ENCODE results near the gene SMOC1.

Gene SMOC1

GRCh38 chr14:69948351-69948750 is 69.1 kb downstream of the SMOC1 start:
- Histone ChIP-seq H3K4me3 (ENCODE audit: low read length) (no peak overlapping the region), H3K27me3 (ENCODE audit: insufficient read depth, low read length) (no peaks in the 10 kb centered on the region), H3K9ac (ENCODE audit: low read depth, low read length) (no peak overlapping the region), H3K27ac (ENCODE audit: low read length) (no peak overlapping the region), H3K36me3 (ENCODE audit: insufficient read depth, low read depth, low read length) (no peaks in the 10 kb centered on the region), H3K9me3 (ENCODE audit: insufficient read depth, low read depth, low read length) (peaks cover 14% of the 10 kb centered on the region), H3K4me1 (ENCODE audit: insufficient read depth, low read length) (no peaks in the 10 kb centered on the region)

GRCh38 chr14:69951263-69951662 is 72.0 kb downstream of the SMOC1 start:
- Histone ChIP-seq H3K4me3 (ENCODE audit: low read length) (no peak overlapping the region), H3K9me3 (ENCODE audit: insufficient read depth, low read depth, low read length) (no peaks in the 10 kb centered on the region), H3K27ac (ENCODE audit: low read length) (no peak overlapping the region), H3K27me3 (ENCODE audit: insufficient read depth, low read length) (no peaks in the 10 kb centered on the region), H3K36me3 (ENCODE audit: insufficient read depth, low read depth, low read length) (no peaks in the 10 kb centered on the region), H3K9ac (ENCODE audit: low read depth, low read length) (no peak overlapping the region), H3K4me1 (ENCODE audit: insufficient read depth, low read length) (no peaks in the 10 kb centered on the region)

GRCh38 chr14:69951935-69952334 is 72.7 kb downstream of the SMOC1 start:
- no peak overlapping the region for H3K27ac ChIP-seq (ENCODE audit: low read length)
- H3K27me3 ChIP-seq (ENCODE audit: insufficient read depth, low read length) = no peaks in the 10 kb centered on the region
- no peak overlapping the region for H3K4me3 ChIP-seq (ENCODE audit: low read length)
- H3K9ac ChIP-seq (ENCODE audit: low read depth, low read length) = no peak overlapping the region
- H3K4me1 ChIP-seq (ENCODE audit: insufficient read depth, low read length) = no peaks in the 10 kb centered on the region
- no peaks in the 10 kb centered on the region for H3K36me3 ChIP-seq (ENCODE audit: insufficient read depth, low read depth, low read length)
- H3K9me3 ChIP-seq (ENCODE audit: insufficient read depth, low read depth, low read length) = no peaks in the 10 kb centered on the region

- Histone ChIP-seq H3K4me3 (ENCODE audit: low read length) (no peak overlapping the region), H3K9me3 (ENCODE audit: insufficient read depth, low read depth, low read length) (no peaks in the 10 kb centered on the region), H3K27ac (ENCODE audit: low read length) (no peak overlapping the region), H3K4me1 (ENCODE audit: insufficient read depth, low read length) (no peaks in the 10 kb centered on the region), H3K9ac (ENCODE audit: low read depth, low read length) (no peak overlapping the region), H3K27me3 (ENCODE audit: insufficient read depth, low read length) (no peaks in the 10 kb centered on the region), H3K36me3 (ENCODE audit: insufficient read depth, low read depth, low read length) (no peaks in the 10 kb centered on the region)
These were observed 74.2 kb downstream of the SMOC1 start for GRCh38 chr14:69953266-69953915.

GRCh38 chr14:69955855-69956845 is 76.9 kb downstream of the SMOC1 start:
- Histone ChIP-seq H3K4me3 (ENCODE audit: low read length) (no peak overlapping the region), H3K4me1 (ENCODE audit: insufficient read depth, low read length) (no peaks in the 10 kb centered on the region), H3K27me3 (ENCODE audit: insufficient read depth, low read length) (no peaks in the 10 kb centered on the region), H3K9me3 (ENCODE audit: insufficient read depth, low read depth, low read length) (no peaks in the 10 kb centered on the region), H3K36me3 (ENCODE audit: insufficient read depth, low read depth, low read length) (no peaks in the 10 kb centered on the region), H3K9ac (ENCODE audit: low read depth, low read length) (no peak overlapping the region), H3K27ac (ENCODE audit: low read length) (no peak overlapping the region)

GRCh38 chr14:69956970-69957369 is 77.8 kb downstream of the SMOC1 start:
- no peak overlapping the region for H3K27ac ChIP-seq (ENCODE audit: low read length)
- H3K36me3 ChIP-seq (ENCODE audit: insufficient read depth, low read depth, low read length) = no peaks in the 10 kb centered on the region
- H3K9me3 ChIP-seq (ENCODE audit: insufficient read depth, low read depth, low read length) = no peaks in the 10 kb centered on the region
- H3K4me3 ChIP-seq (ENCODE audit: low read length) = no peak overlapping the region
- H3K4me1 ChIP-seq (ENCODE audit: insufficient read depth, low read length) = no peaks in the 10 kb centered on the region
- no peak overlapping the region for H3K9ac ChIP-seq (ENCODE audit: low read depth, low read length)
- no peaks in the 10 kb centered on the region for H3K27me3 ChIP-seq (ENCODE audit: insufficient read depth, low read length)

- Histone ChIP-seq H3K9ac (ENCODE audit: low read depth, low read length) (no peak overlapping the region), H3K27me3 (ENCODE audit: insufficient read depth, low read length) (no peaks in the 10 kb centered on the region), H3K4me1 (ENCODE audit: insufficient read depth, low read length) (no peaks in the 10 kb centered on the region), H3K9me3 (ENCODE audit: insufficient read depth, low read depth, low read length) (no peaks in the 10 kb centered on the region), H3K27ac (ENCODE audit: low read length) (no peak overlapping the region), H3K4me3 (ENCODE audit: low read length) (no peak overlapping the region), H3K36me3 (ENCODE audit: insufficient read depth, low read depth, low read length) (no peaks in the 10 kb centered on the region)
These were observed 78.8 kb downstream of the SMOC1 start for GRCh38 chr14:69957986-69958385.

GRCh38 chr14:69959136-69959535 is 79.9 kb downstream of the SMOC1 start:
- no peak overlapping the region for H3K27ac ChIP-seq (ENCODE audit: low read length)
- no peaks in the 10 kb centered on the region for H3K4me1 ChIP-seq (ENCODE audit: insufficient read depth, low read length)
- no peak overlapping the region for H3K4me3 ChIP-seq (ENCODE audit: low read length)
- H3K36me3 ChIP-seq (ENCODE audit: insufficient read depth, low read depth, low read length) = no peaks in the 10 kb centered on the region
- H3K9ac ChIP-seq (ENCODE audit: low read depth, low read length) = no peak overlapping the region
- H3K9me3 ChIP-seq (ENCODE audit: insufficient read depth, low read depth, low read length) = no peaks in the 10 kb centered on the region
- no peaks in the 10 kb centered on the region for H3K27me3 ChIP-seq (ENCODE audit: insufficient read depth, low read length)

GRCh38 chr14:69960296-69960695 is 81.1 kb downstream of the SMOC1 start:
- Histone ChIP-seq H3K27me3 (ENCODE audit: insufficient read depth, low read length) (no peaks in the 10 kb centered on the region), H3K36me3 (ENCODE audit: insufficient read depth, low read depth, low read length) (no peaks in the 10 kb centered on the region), H3K27ac (ENCODE audit: low read length) (no peak overlapping the region), H3K9ac (ENCODE audit: low read depth, low read length) (no peak overlapping the region), H3K4me1 (ENCODE audit: insufficient read depth, low read length) (no peaks in the 10 kb centered on the region), H3K4me3 (ENCODE audit: low read length) (no peak overlapping the region), H3K9me3 (ENCODE audit: insufficient read depth, low read depth, low read length) (no peaks in the 10 kb centered on the region)

GRCh38 chr14:69963966-69964365 is 84.8 kb downstream of the SMOC1 start:
- no peaks in the 10 kb centered on the region for H3K36me3 ChIP-seq (ENCODE audit: insufficient read depth, low read depth, low read length)
- H3K9me3 ChIP-seq (ENCODE audit: insufficient read depth, low read depth, low read length) = no peaks in the 10 kb centered on the region
- H3K4me3 ChIP-seq (ENCODE audit: low read length) = no peak overlapping the region
- H3K27me3 ChIP-seq (ENCODE audit: insufficient read depth, low read length) = no peaks in the 10 kb centered on the region
- H3K4me1 ChIP-seq (ENCODE audit: insufficient read depth, low read length) = 0 out of 2 replicates have a peak, but pooled peaks cover 6% of the 10 kb centered on the region
- H3K9ac ChIP-seq (ENCODE audit: low read depth, low read length) = no peak overlapping the region
- no peak overlapping the region for H3K27ac ChIP-seq (ENCODE audit: low read length)

- Histone ChIP-seq H3K36me3 (ENCODE audit: insufficient read depth, low read depth, low read length) (no peaks in the 10 kb centered on the region), H3K4me3 (ENCODE audit: low read length) (no peak overlapping the region), H3K9me3 (ENCODE audit: insufficient read depth, low read depth, low read length) (no peaks in the 10 kb centered on the region), H3K4me1 (ENCODE audit: insufficient read depth, low read length) (0 out of 2 replicates have a peak, but pooled peaks cover 6% of the 10 kb centered on the region), H3K9ac (ENCODE audit: low read depth, low read length) (no peak overlapping the region), H3K27ac (ENCODE audit: low read length) (no peak overlapping the region), H3K27me3 (ENCODE audit: insufficient read depth, low read length) (no peaks in the 10 kb centered on the region)
These were observed 85.6 kb downstream of the SMOC1 start for GRCh38 chr14:69964841-69965240.

GRCh38 chr14:69968132-69968531 is 88.9 kb downstream of the SMOC1 start:
- Histone ChIP-seq H3K27ac (ENCODE audit: low read length) (no peak overlapping the region), H3K27me3 (ENCODE audit: insufficient read depth, low read length) (no peaks in the 10 kb centered on the region; the same call in 1 of the 2 replicates), H3K4me3 (ENCODE audit: low read length) (no peak overlapping the region), H3K4me1 (ENCODE audit: insufficient read depth, low read length) (0 out of 2 replicates have a peak, but pooled peaks cover 6% of the 10 kb centered on the region), H3K9ac (ENCODE audit: low read depth, low read length) (no peak overlapping the region), H3K36me3 (ENCODE audit: insufficient read depth, low read depth, low read length) (no peaks in the 10 kb centered on the region), H3K9me3 (ENCODE audit: insufficient read depth, low read depth, low read length) (no peaks in the 10 kb centered on the region)

Measured in iPS-20b (cell line).